Nephron (organoid): Measurements from ENCODE around the gene IFT57.
A peak's percentile ranks its signal among the peaks of the same experiment; 100 is the strongest.

Source experiments
- H3K27ac Mint-ChIP-seq, 3 experiments: 2 replicates each; pipeline ENCODE4 v1.8.0; 2020; ENCODE audit warnings: mixed read lengths in 3 of 3, mild to moderate bottlenecking in 2 of 3, moderate library complexity in 1 of 3
- H3K27me3 Mint-ChIP-seq: 2 replicates; pipeline ENCODE4 v1.8.0; 2021; ENCODE audit warnings: low read depth, mild to moderate bottlenecking, moderate library complexity, mixed read lengths
- H3K36me3 Mint-ChIP-seq: 2 replicates; pipeline ENCODE4 v1.8.0; 2020; ENCODE audit warnings: low read depth, mixed read lengths
- H3K4me1 Mint-ChIP-seq: 2 replicates; pipeline ENCODE4 v1.8.0; 2020; ENCODE audit warnings: mixed read lengths
- H3K4me3 Mint-ChIP-seq, 3 experiments: 2 replicates each; pipeline ENCODE4 v1.8.0; 2020; ENCODE audit warnings: mild to moderate bottlenecking in 3 of 3, mixed read lengths in 3 of 3, moderate library complexity in 2 of 3
- H3K9me3 Mint-ChIP-seq: 2 replicates; pipeline ENCODE4 v1.8.0; 2020; ENCODE audit warnings: mixed read lengths
- CTCF ChIP-seq, 3 experiments: fragments of 200-600 bp; sonication (generic); IDR thresholded peaks; one replicate each; pipeline ENCODE4 v1.5.0; 2021; ENCODE audit warnings: antibody characterized with exemption in 3 of 3; ENCODE audit not compliant: unreplicated experiment in 3 of 3

IFT57 gene

GRCh38 chr3:108200024-108200423, 22.2 kb downstream of the IFT57 start:
- H3K36me3 Mint-ChIP-seq = peaks cover 37% of the 10 kb centered on the region
- no peaks in the 10 kb centered on the region for H3K4me1 Mint-ChIP-seq
- H3K27me3 Mint-ChIP-seq = no peaks in the 10 kb centered on the region
- no peak overlapping the region for H3K27ac Mint-ChIP-seq
- no peak overlapping the region for H3K4me3 Mint-ChIP-seq
- TF ChIP-seq CTCF (IDR thresholded peaks at IDR 0.05; ENCODE audit: unreplicated experiment in 3 of 3) = no peak
- peaks cover 6% of the 10 kb centered on the region for H3K9me3 Mint-ChIP-seq

GRCh38 chr3:108191394-108191793, 30.8 kb downstream of the IFT57 start:
- H3K27me3 Mint-ChIP-seq = no peaks in the 10 kb centered on the region
- H3K9me3 Mint-ChIP-seq = peaks cover 17% of the 10 kb centered on the region
- peaks cover 72% of the 10 kb centered on the region for H3K36me3 Mint-ChIP-seq
- H3K4me1 Mint-ChIP-seq = no peaks in the 10 kb centered on the region
- H3K4me3 Mint-ChIP-seq = no peak overlapping the region
- H3K27ac Mint-ChIP-seq = no peak overlapping the region
- no peak for TF ChIP-seq CTCF (IDR thresholded peaks at IDR 0.05; ENCODE audit: unreplicated experiment in 3 of 3)

GRCh38 chr3:108190346-108190745, 31.9 kb downstream of the IFT57 start:
- no peaks in the 10 kb centered on the region for H3K4me1 Mint-ChIP-seq
- H3K9me3 Mint-ChIP-seq = peaks cover 14% of the 10 kb centered on the region
- peaks cover 73% of the 10 kb centered on the region for H3K36me3 Mint-ChIP-seq
- no peaks in the 10 kb centered on the region for H3K27me3 Mint-ChIP-seq
- no peak overlapping the region for H3K27ac Mint-ChIP-seq
- TF ChIP-seq CTCF (IDR thresholded peaks at IDR 0.05; ENCODE audit: unreplicated experiment in 3 of 3) = no peak
- no peak overlapping the region for H3K4me3 Mint-ChIP-seq

GRCh38 chr3:108189440-108189839, 32.8 kb downstream of the IFT57 start:
- TF ChIP-seq CTCF (IDR thresholded peaks at IDR 0.05; ENCODE audit: unreplicated experiment in 3 of 3) = no peak
- no peaks in the 10 kb centered on the region for H3K27me3 Mint-ChIP-seq
- H3K4me1 Mint-ChIP-seq = no peaks in the 10 kb centered on the region
- H3K9me3 Mint-ChIP-seq = peaks cover 11% of the 10 kb centered on the region
- H3K36me3 Mint-ChIP-seq = peaks cover 73% of the 10 kb centered on the region
- H3K27ac Mint-ChIP-seq = peak overlapping the region in 1 of 3 experiments; percentile 74
- H3K4me3 Mint-ChIP-seq = no peak overlapping the region

- Mint-ChIP-seq H3K27ac (no peak overlapping the region), H3K9me3 (peaks cover 6% of the 10 kb centered on the region), H3K36me3 (peaks cover 58% of the 10 kb centered on the region), H3K4me3 (no peak overlapping the region), H3K27me3 (no peaks in the 10 kb centered on the region), H3K4me1 (peaks cover 17% of the 10 kb centered on the region)
- TF ChIP-seq CTCF (IDR thresholded peaks at IDR 0.05; ENCODE audit: unreplicated experiment in 3 of 3) = no peak
Observed at GRCh38 chr3:108185536-108185935, 36.7 kb downstream of the IFT57 start.

GRCh38 chr3:108184824-108185223, 37.4 kb downstream of the IFT57 start:
- Mint-ChIP-seq H3K36me3 (peaks cover 50% of the 10 kb centered on the region), H3K27ac (no peak overlapping the region), H3K27me3 (no peaks in the 10 kb centered on the region), H3K4me1 (peaks cover 23% of the 10 kb centered on the region), H3K4me3 (no peak overlapping the region), H3K9me3 (peaks cover 6% of the 10 kb centered on the region)
- TF ChIP-seq CTCF (IDR thresholded peaks at IDR 0.05; ENCODE audit: unreplicated experiment in 3 of 3) = no peak
